DMS 273 (cell line): ENCODE data around the gene HGS.

Source experiments
- DNase-seq: peaks from one replicate; lab custom pipeline; 2025; ENCODE audit not compliant: unreplicated experiment; lab: John Stamatoyannopoulos, UW

Gene HGS

GRCh38 chr17:81703747-81704654 lies 20.2 kb downstream of the HGS start:
- peak; percentile 54 for DNase-seq

GRCh38 chr17:81705518-81706231 lies 21.9 kb downstream of the HGS start:
- no peak for DNase-seq

- DNase-seq, result no peak
Observed at GRCh38 chr17:81706232-81706611, 22.4 kb downstream of the HGS start.

- no peak for DNase-seq
Observed at GRCh38 chr17:81706757-81707624, 23.2 kb downstream of the HGS start.

- no peak for DNase-seq
Observed at GRCh38 chr17:81707725-81708646, 24.2 kb downstream of the HGS start.

- DNase-seq, result no peak
Observed at GRCh38 chr17:81708739-81709185, 25.0 kb downstream of the HGS start.

GRCh38 chr17:81710514-81711308 lies 26.9 kb downstream of the HGS start:
- DNase-seq, result peak; percentile 74

GRCh38 chr17:81711814-81712467 lies 28.1 kb downstream of the HGS start, which contains the start of gene SLC25A10:
Gene SLC25A10 (plus strand): TSS chr17:81712284. CDS start chr17:81712427, 143 bp downstream.
- DNase-seq, result peak; percentile 95

- DNase-seq, result peak; percentile 76
Observed at GRCh38 chr17:81712468-81713003, 28.7 kb downstream of the HGS start.

- peak; percentile 70 for DNase-seq
Observed at GRCh38 chr17:81713004-81713555, 29.3 kb downstream of the HGS start.

GRCh38 chr17:81713556-81714411 lies 30.0 kb downstream of the HGS start:
- peak; percentile 55 for DNase-seq

GRCh38 chr17:81714412-81715106 lies 30.7 kb downstream of the HGS start:
- DNase-seq, result no peak

GRCh38 chr17:81715107-81715871 lies 31.5 kb downstream of the HGS start:
- no peak for DNase-seq

GRCh38 chr17:81715872-81716673 lies 32.3 kb downstream of the HGS start:
- DNase-seq, result no peak

- no peak for DNase-seq
Observed at GRCh38 chr17:81716674-81716996, 32.8 kb downstream of the HGS start.
